GM12892 (cell line): ENCODE results near the gene RFX3.

Experiments used
- POLR2AphosphoS5 ChIP-seq: IDR thresholded peaks from 2 replicates; pipeline ENCODE4 v1.6.1; 2011; ENCODE audit warnings: low read depth, low read length, control low read depth
- TAF1 ChIP-seq: IDR thresholded peaks from 2 replicates; pipeline ENCODE4 v1.6.1; 2011; ENCODE audit warnings: low read depth, mild to moderate bottlenecking, control low read depth, low read length, borderline replicate concordance

GRCh38 chr9:3521966-3522365 is 3.8 kb downstream of the RFX3 start:
- TF ChIP-seq POLR2AphosphoS5 = no peak
- TF ChIP-seq TAF1 = no peak
